Progenitor cell of endocrine pancreas (in vitro differentiated cells): Measurements from ENCODE around the gene ZNF536. TPM values are rescaled to one million over a fixed set of nuclear protein-coding genes. Genes with fewer than 3 reads are reported as not detected.

Experiments used
- DNase-seq: peaks from one replicate; pipeline ENCODE4 v3.0.0; 2021; ENCODE audit warnings: low spot score; ENCODE audit not compliant: unreplicated experiment
- H3K27ac Mint-ChIP-seq: 2 replicates; pipeline ENCODE4 v1.8.0; 2021; ENCODE audit warnings: mild to moderate bottlenecking, moderate library complexity, mixed read lengths
- H3K27me3 Mint-ChIP-seq: 2 replicates; pipeline ENCODE4 v1.8.0; 2021; ENCODE audit warnings: mixed read lengths
- H3K36me3 Mint-ChIP-seq: 2 replicates; pipeline ENCODE4 v1.8.0; 2022; ENCODE audit warnings: mixed read lengths; ENCODE audit not compliant: insufficient read depth
- H3K4me1 Mint-ChIP-seq: 2 replicates; pipeline ENCODE4 v1.8.0; 2021; ENCODE audit warnings: low read depth, mixed read lengths
- H3K4me3 Mint-ChIP-seq: 2 replicates; pipeline ENCODE4 v1.8.0; 2021; ENCODE audit warnings: low read depth, mild to moderate bottlenecking, moderate library complexity, mixed read lengths
- H3K9me3 Mint-ChIP-seq: 2 replicates; pipeline ENCODE4 v1.8.0; 2021; ENCODE audit warnings: low read depth, mixed read lengths
- CTCF ChIP-seq: fragments of 200-600 bp; sonication (generic); IDR thresholded peaks from one replicate; pipeline ENCODE4 v1.5.0; 2021; ENCODE audit warnings: antibody characterized with exemption, mild to moderate bottlenecking; ENCODE audit not compliant: unreplicated experiment
- total RNA-seq: library from RNA; stranded (reverse); gene quantifications from 2 replicates; pipeline ENCODE4 v1.2.1, GENCODE V29; 2021

ZNF536 gene
- total RNA-seq, 1 donor from 2014 or later, result 2.0 TPM

- Mint-ChIP-seq H3K9me3 (no peaks in the 10 kb centered on the region), H3K4me3 (no peak overlapping the region), H3K4me1 (no peaks in the 10 kb centered on the region), H3K27ac (no peak overlapping the region), H3K27me3 (peaks cover 48% of the 10 kb centered on the region), H3K36me3 (no peaks in the 10 kb centered on the region)
- TF ChIP-seq CTCF, result no peak
- DNase-seq, result no peak
These were observed 13.5 kb downstream of the ZNF536 start for GRCh38 chr19:30385666-30386065.

- DNase-seq, result no peak
- no peaks in the 10 kb centered on the region for H3K9me3 Mint-ChIP-seq
- TF ChIP-seq CTCF, result no peak
- no peak overlapping the region for H3K27ac Mint-ChIP-seq
- no peaks in the 10 kb centered on the region for H3K36me3 Mint-ChIP-seq
- H3K27me3 Mint-ChIP-seq, result peaks cover 49% of the 10 kb centered on the region
- no peaks in the 10 kb centered on the region for H3K4me1 Mint-ChIP-seq
- no peak overlapping the region for H3K4me3 Mint-ChIP-seq
These were observed 14.5 kb downstream of the ZNF536 start for GRCh38 chr19:30386551-30387143.

GRCh38 chr19:30387311-30388115, 15.3 kb downstream of the ZNF536 start:
- Mint-ChIP-seq H3K27ac (no peak overlapping the region), H3K4me3 (no peak overlapping the region), H3K4me1 (no peaks in the 10 kb centered on the region), H3K9me3 (no peaks in the 10 kb centered on the region), H3K36me3 (no peaks in the 10 kb centered on the region), H3K27me3 (peaks cover 52% of the 10 kb centered on the region)
- no peak for TF ChIP-seq CTCF
- DNase-seq, result no peak

- Mint-ChIP-seq H3K27me3 (peaks cover 56% of the 10 kb centered on the region), H3K27ac (no peak overlapping the region), H3K9me3 (no peaks in the 10 kb centered on the region), H3K4me1 (no peaks in the 10 kb centered on the region), H3K4me3 (no peak overlapping the region), H3K36me3 (no peaks in the 10 kb centered on the region)
- no peak for TF ChIP-seq CTCF
- no peak for DNase-seq
These were observed 16.1 kb downstream of the ZNF536 start for GRCh38 chr19:30388327-30388726.

GRCh38 chr19:30388819-30389218, 16.6 kb downstream of the ZNF536 start:
- no peak overlapping the region for H3K4me3 Mint-ChIP-seq
- no peaks in the 10 kb centered on the region for H3K36me3 Mint-ChIP-seq
- no peak for DNase-seq
- H3K4me1 Mint-ChIP-seq, result no peaks in the 10 kb centered on the region
- H3K27me3 Mint-ChIP-seq, result peaks cover 61% of the 10 kb centered on the region
- H3K27ac Mint-ChIP-seq, result no peak overlapping the region
- no peak for TF ChIP-seq CTCF
- H3K9me3 Mint-ChIP-seq, result no peaks in the 10 kb centered on the region
